Measurements from ENCODE around the gene CFAP99. TPM values are rescaled to one million over a fixed set of nuclear protein-coding genes. Genes with fewer than 3 reads are reported as not detected.
"Not testable (repeated sequence)": the region's sequence is repeated elsewhere in the genome, so short reads cannot be mapped to it uniquely, and the experiment has no call there.

The CFAP99 gene
- total RNA-seq, 3 donors from 2014 or later: not detected

GRCh38 chr4:2423695-2424094 is 4.9 kb downstream of the CFAP99 start:
- no peaks in the 10 kb centered on the region for H3K9me3 Mint-ChIP-seq
- no peak overlapping the region for H3K4me3 Mint-ChIP-seq
- ATAC-seq: no peak

GRCh38 chr4:2424581-2424980 is 5.8 kb downstream of the CFAP99 start:
- H3K36me3 Mint-ChIP-seq (ENCODE audit: insufficient read depth): no peaks in the 10 kb centered on the region
- H3K4me1 Mint-ChIP-seq (ENCODE audit: low read depth): peaks cover 8% of the 10 kb centered on the region
- ATAC-seq: no peak
- H3K9me3 Mint-ChIP-seq: no peaks in the 10 kb centered on the region
- no peak for DNase-seq
- H3K4me3 Mint-ChIP-seq: no peak overlapping the region
- peaks cover 23% of the 10 kb centered on the region for H3K27me3 Mint-ChIP-seq (ENCODE audit: low read depth)

More at GRCh38 chr4:2423695-2424094, 4.9 kb downstream of the CFAP99 start:
- Mint-ChIP-seq H3K4me1 (ENCODE audit: low read depth) (peaks cover 14% of the 10 kb centered on the region), H3K36me3 (ENCODE audit: insufficient read depth) (no peaks in the 10 kb centered on the region), H3K27me3 (ENCODE audit: low read depth) (peaks cover 21% of the 10 kb centered on the region)
- no peak for DNase-seq

DNA sequence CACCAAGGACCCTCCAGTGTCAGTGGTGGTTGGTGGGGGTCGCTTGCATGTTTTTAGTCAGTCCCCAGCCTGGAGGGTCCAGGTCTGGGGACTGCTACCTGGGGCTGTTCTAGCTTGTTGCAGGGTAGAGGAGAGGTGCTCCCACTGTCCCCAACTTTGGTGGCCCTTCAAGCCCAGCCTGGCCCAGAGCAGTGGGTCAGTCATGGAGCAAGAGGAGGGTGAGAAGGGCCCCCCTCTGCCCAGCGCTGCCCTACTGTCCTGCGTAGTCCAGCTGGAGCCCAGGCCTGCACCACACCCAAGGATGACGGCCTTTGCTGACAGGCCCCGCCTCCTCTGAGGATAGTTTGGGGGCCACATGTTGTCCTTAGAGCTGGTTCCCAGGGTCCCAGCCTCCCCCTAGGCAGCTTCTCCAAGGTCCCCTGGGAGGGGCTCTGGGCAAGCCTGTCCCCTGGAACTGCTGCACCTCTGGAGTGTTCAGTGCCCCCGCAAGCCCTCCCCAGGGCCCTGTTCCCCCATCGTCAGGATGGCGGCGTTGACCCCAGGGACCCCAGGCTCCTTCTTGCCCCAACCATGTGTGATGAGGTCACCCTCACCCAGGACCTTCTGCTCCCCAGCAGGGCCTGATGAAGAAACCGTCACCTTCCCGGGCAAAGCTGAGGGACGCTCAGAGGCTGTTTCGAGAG is 6.8 kb downstream of the CFAP99 start:
- H3K36me3 Mint-ChIP-seq (ENCODE audit: insufficient read depth): no peaks in the 10 kb centered on the region
- H3K4me1 Mint-ChIP-seq (ENCODE audit: low read depth): no peaks in the 10 kb centered on the region
- H3K9me3 Mint-ChIP-seq: no peaks in the 10 kb centered on the region
- H3K27me3 Mint-ChIP-seq (ENCODE audit: low read depth): peaks cover 19% of the 10 kb centered on the region
- ATAC-seq (no peak), DNase-seq (no peak)
- no peak overlapping the region for H3K4me3 Mint-ChIP-seq

DNA sequence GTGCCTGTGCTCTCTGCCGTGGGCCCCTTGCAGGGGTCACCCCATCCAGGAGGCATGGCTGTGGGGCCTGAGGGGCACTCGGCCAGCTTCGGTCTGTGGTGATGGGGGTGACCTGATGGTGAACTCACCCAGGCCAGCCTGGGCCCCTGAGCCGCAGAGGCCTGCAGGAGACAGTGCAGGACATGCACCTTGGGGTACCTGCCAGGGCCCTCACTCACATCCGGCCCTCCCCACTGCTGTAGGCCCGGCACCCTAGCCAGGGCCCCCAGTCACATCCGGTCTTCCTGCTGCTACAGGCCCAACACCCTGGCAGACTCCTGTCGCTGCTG is 7.3 kb downstream of the CFAP99 start:
- DNase-seq: no peak
- no peaks in the 10 kb centered on the region for H3K9me3 Mint-ChIP-seq
- no peak for ATAC-seq
- no peak overlapping the region for H3K4me3 Mint-ChIP-seq
- H3K36me3 Mint-ChIP-seq (ENCODE audit: insufficient read depth): no peaks in the 10 kb centered on the region
- H3K27me3 Mint-ChIP-seq (ENCODE audit: low read depth): peaks cover 19% of the 10 kb centered on the region
- no peaks in the 10 kb centered on the region for H3K4me1 Mint-ChIP-seq (ENCODE audit: low read depth)

DNA sequence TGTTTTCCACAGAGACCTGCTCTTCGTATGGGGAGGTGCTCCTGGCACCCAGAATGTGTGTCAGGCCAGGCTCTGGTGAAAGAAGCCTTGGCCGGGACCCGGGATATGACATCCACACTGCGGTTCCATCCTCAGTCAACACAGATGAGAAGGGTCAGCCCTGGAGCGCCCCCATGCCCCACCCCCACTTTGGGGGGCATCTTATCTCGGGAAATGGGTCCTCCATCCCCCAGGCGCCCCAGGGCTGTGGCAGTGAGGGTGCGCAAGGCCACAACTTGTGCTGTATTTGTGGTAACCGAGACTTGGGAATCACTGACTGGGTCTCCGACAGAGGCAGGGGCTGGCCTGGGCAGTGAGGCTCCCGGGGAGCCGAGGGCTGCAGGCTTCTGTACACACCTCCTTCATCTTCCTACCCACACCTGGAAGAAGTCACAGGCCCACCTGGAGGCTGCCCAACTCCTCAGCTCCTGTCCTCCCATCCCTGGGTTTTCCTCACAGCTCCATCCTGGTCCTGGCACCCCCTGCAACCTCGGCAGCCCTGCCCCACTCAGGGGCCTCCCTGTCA is 8.0 kb downstream of the CFAP99 start:
- Mint-ChIP-seq H3K4me1 (ENCODE audit: low read depth) (no peaks in the 10 kb centered on the region), H3K4me3 (no peak overlapping the region), H3K9me3 (no peaks in the 10 kb centered on the region), H3K27me3 (ENCODE audit: low read depth) (peaks cover 18% of the 10 kb centered on the region), H3K36me3 (ENCODE audit: insufficient read depth) (no peaks in the 10 kb centered on the region)
- ATAC-seq (no peak), DNase-seq (no peak)

- no peak for DNase-seq
- H3K4me1 Mint-ChIP-seq (ENCODE audit: low read depth): no peaks in the 10 kb centered on the region
- H3K27me3 Mint-ChIP-seq (ENCODE audit: low read depth): peaks cover 11% of the 10 kb centered on the region
- H3K36me3 Mint-ChIP-seq (ENCODE audit: insufficient read depth): no peaks in the 10 kb centered on the region
- no peaks in the 10 kb centered on the region for H3K9me3 Mint-ChIP-seq
- ATAC-seq: no peak
- H3K4me3 Mint-ChIP-seq: no peak overlapping the region
Observed at GRCh38 chr4:2427383-2428334, 8.9 kb downstream of the CFAP99 start.

GRCh38 chr4:2428496-2429213 is 9.9 kb downstream of the CFAP99 start:
- Mint-ChIP-seq H3K4me1 (ENCODE audit: low read depth) (no peaks in the 10 kb centered on the region), H3K27me3 (ENCODE audit: low read depth) (peaks cover 10% of the 10 kb centered on the region), H3K4me3 (peak overlapping the region; percentile 19), H3K36me3 (ENCODE audit: insufficient read depth) (no peaks in the 10 kb centered on the region), H3K9me3 (no peaks in the 10 kb centered on the region)
- ATAC-seq (no peak), DNase-seq (no peak)

DNA sequence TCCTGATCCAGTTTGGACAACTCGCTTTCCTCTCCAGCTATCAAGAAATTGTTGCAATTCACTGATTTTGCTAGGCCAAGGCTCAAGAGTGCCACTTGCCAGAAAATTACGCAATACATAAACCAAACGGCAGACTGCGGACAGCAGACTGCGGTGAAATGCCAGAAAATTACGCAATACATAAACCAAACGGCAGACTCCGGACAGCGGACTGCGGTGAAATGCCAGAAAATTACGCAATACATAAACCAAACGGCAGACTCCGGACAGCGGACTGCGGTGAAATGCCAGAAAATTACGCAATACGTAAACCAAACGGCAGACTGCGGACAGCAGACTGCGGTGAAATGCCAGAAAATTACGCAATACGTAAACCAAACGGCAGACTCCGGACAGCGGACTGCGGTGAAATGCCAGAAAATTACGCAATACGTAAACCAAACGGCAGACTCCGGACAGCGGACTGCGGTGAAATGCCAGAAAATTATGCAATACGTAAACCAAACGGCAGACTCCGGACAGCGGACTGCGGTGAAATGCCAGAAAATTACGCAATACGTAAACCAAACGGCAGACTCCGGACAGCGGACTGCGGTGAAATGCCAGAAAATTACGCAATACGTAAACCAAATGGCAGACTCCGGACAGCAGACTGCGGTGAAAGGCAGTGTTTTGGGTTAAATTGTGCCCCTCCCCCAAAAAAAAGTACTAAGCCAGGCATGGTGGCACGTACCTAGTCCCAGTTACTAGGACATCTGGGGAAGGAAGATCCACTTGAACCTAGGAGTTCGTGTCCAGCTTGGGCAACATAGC is 11.4 kb downstream of the CFAP99 start:
- H3K4me3 Mint-ChIP-seq; H3K9me3 Mint-ChIP-seq; H3K27me3 Mint-ChIP-seq (ENCODE audit: low read depth); ATAC-seq; H3K36me3 Mint-ChIP-seq (ENCODE audit: insufficient read depth); DNase-seq; H3K4me1 Mint-ChIP-seq (ENCODE audit: low read depth): not testable (repeated sequence)

- Mint-ChIP-seq H3K4me3 (no peak overlapping the region), H3K36me3 (ENCODE audit: insufficient read depth) (no peaks in the 10 kb centered on the region)
Observed at GRCh38 chr4:2432004-2432403, 13.2 kb downstream of the CFAP99 start.

GRCh38 chr4:2432991-2433530 is 14.3 kb downstream of the CFAP99 start:
- H3K4me1 Mint-ChIP-seq (ENCODE audit: low read depth): no peaks in the 10 kb centered on the region
- DNase-seq (no peak), ATAC-seq (no peak)
- peaks cover 4% of the 10 kb centered on the region for H3K27me3 Mint-ChIP-seq (ENCODE audit: low read depth)
- no peak overlapping the region for H3K4me3 Mint-ChIP-seq
- no peaks in the 10 kb centered on the region for H3K9me3 Mint-ChIP-seq
- no peaks in the 10 kb centered on the region for H3K36me3 Mint-ChIP-seq (ENCODE audit: insufficient read depth)

More at GRCh38 chr4:2432004-2432403, 13.2 kb downstream of the CFAP99 start:
- Mint-ChIP-seq H3K4me1 (ENCODE audit: low read depth) (no peaks in the 10 kb centered on the region), H3K27me3 (ENCODE audit: low read depth) (peaks cover 4% of the 10 kb centered on the region), H3K9me3 (no peaks in the 10 kb centered on the region)
- ATAC-seq: no peak
- no peak for DNase-seq

GRCh38 chr4:2433609-2434350 is 15.0 kb downstream of the CFAP99 start:
- no peaks in the 10 kb centered on the region for H3K4me1 Mint-ChIP-seq (ENCODE audit: low read depth)
- H3K27me3 Mint-ChIP-seq (ENCODE audit: low read depth): peaks cover 1% of the 10 kb centered on the region
- ATAC-seq: no peak

DNA sequence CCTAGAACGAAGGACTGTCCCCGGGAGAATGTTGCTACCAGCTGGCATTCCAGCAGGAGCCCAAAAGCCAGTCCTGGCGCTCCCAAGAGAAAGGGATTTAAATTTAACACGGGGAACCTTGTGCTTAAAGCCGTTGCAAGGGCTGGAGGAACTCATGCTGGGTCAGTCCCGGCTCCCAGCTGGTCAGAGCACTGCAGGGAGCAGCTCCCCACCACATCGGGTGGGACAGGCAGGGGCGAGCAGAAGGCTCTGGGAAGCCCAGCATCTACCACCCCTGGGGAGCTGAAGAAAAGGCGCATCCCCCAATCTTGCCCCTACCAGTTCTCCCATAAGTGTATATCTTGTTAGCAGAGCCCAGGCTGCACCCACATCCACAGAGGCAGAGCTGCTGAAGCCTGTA is 15.7 kb downstream of the CFAP99 start:
- Mint-ChIP-seq H3K36me3 (ENCODE audit: insufficient read depth) (no peaks in the 10 kb centered on the region), H3K4me1 (ENCODE audit: low read depth) (no peaks in the 10 kb centered on the region), H3K4me3 (no peak overlapping the region), H3K27me3 (ENCODE audit: low read depth) (no peaks in the 10 kb centered on the region), H3K9me3 (no peaks in the 10 kb centered on the region)
- DNase-seq (no peak), ATAC-seq (no peak)

More at GRCh38 chr4:2433609-2434350, 15.0 kb downstream of the CFAP99 start:
- Mint-ChIP-seq H3K36me3 (ENCODE audit: insufficient read depth) (no peaks in the 10 kb centered on the region), H3K4me3 (no peak overlapping the region), H3K9me3 (no peaks in the 10 kb centered on the region)
- no peak for DNase-seq

DNA sequence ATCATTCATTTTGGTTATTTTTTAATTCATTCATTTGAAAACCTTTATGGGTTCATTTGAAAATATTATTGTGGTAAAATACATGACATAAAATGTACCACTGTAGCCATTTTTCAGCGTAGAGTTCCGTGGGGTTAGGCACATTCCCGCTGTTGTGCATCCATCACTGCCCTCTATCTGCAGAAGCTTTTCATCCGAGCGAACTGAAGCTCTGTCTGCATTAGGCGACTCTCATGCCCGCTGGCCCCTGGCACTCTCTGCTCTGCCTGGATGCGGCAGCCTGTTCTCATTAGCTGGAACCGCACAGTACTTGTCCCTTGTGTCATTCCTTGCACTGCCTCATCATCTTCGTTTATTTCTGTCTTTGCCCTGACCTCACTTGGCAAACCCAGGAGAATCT is 17.5 kb downstream of the CFAP99 start:
- peaks cover under 1% of the 10 kb centered on the region for H3K4me1 Mint-ChIP-seq (ENCODE audit: low read depth)
- H3K9me3 Mint-ChIP-seq: no peaks in the 10 kb centered on the region
- no peaks in the 10 kb centered on the region for H3K36me3 Mint-ChIP-seq (ENCODE audit: insufficient read depth)
- no peak overlapping the region for H3K4me3 Mint-ChIP-seq
- no peaks in the 10 kb centered on the region for H3K27me3 Mint-ChIP-seq (ENCODE audit: low read depth)
- no peak for DNase-seq
- ATAC-seq: no peak

Measured in activated T-cell treated with anti-CD3 and anti-CD28 coated beads, Interleukin-2, amount 50 U/mL, for 4 hours (primary cell).